NB4 (cell line): ENCODE data around the gene GYS2.
"Not testable (repeated sequence)": the region's sequence is repeated elsewhere in the genome, so short reads cannot be mapped to it uniquely, and the experiment has no call there.

Source experiments
- CTCF ChIP-seq: IDR thresholded peaks from one replicate; pipeline ENCODE4 v1.5.1; 2012; ENCODE audit warnings: low read depth, low read length
- POLR2A ChIP-seq: IDR thresholded peaks from 2 replicates; pipeline ENCODE4 v1.6.1; 2011; ENCODE audit warnings: mild to moderate bottlenecking; ENCODE audit not compliant: insufficient read length; ENCODE audit errors: extremely low read depth

- not testable (repeated sequence) for TF ChIP-seq CTCF, POLR2A
These were observed 9.3 kb downstream of the GYS2 start for GRCh38 chr12:21595356-21595755.
